Measurements from ENCODE around the gene ABCA5. TPM values are rescaled to one million over a fixed set of nuclear protein-coding genes. Genes with fewer than 3 reads are reported as not detected.
"Not testable (repeated sequence)": the region's sequence is repeated elsewhere in the genome, so short reads cannot be mapped to it uniquely, and the experiment has no call there.

The ABCA5 gene
- total RNA-seq, 2 donors from 2014 or later, result 38.6 to 47.6 TPM

GRCh38 chr17:69314246-69315065, 12.5 kb downstream of the ABCA5 start:
- Mint-ChIP-seq H3K27me3 (no peaks in the 10 kb centered on the region), H3K4me3 (no peak overlapping the region), H3K4me1 (peaks cover 4% of the 10 kb centered on the region), H3K36me3 (ENCODE audit: low read depth) (no peaks in the 10 kb centered on the region), H3K27ac (no peak overlapping the region)
- ATAC-seq (no peak), DNase-seq (no peak)
- H3K9me3 ChIP-seq (ENCODE audit: control insufficient read depth, low read length, poor library complexity, severe bottlenecking), result no peaks in the 10 kb centered on the region

- Mint-ChIP-seq H3K36me3 (ENCODE audit: low read depth) (no peaks in the 10 kb centered on the region), H3K4me1 (no peaks in the 10 kb centered on the region), H3K4me3 (no peak overlapping the region), H3K27ac (no peak overlapping the region), H3K27me3 (no peaks in the 10 kb centered on the region)
- DNase-seq, result no peak
- no peak for ATAC-seq
- no peaks in the 10 kb centered on the region for H3K9me3 ChIP-seq (ENCODE audit: control insufficient read depth, low read length, poor library complexity, severe bottlenecking)
These were observed 21.8 kb downstream of the ABCA5 start for GRCh38 chr17:69305177-69305576.

- Mint-ChIP-seq H3K36me3 (ENCODE audit: low read depth) (peaks cover 2% of the 10 kb centered on the region), H3K27ac (no peak overlapping the region), H3K27me3 (no peaks in the 10 kb centered on the region), H3K4me1 (no peaks in the 10 kb centered on the region), H3K4me3 (no peak overlapping the region)
- DNase-seq (no peak), ATAC-seq (no peak)
- H3K9me3 ChIP-seq (ENCODE audit: control insufficient read depth, low read length, poor library complexity, severe bottlenecking), result no peaks in the 10 kb centered on the region
These were observed 24.3 kb downstream of the ABCA5 start for GRCh38 chr17:69302682-69303081.

DNA sequence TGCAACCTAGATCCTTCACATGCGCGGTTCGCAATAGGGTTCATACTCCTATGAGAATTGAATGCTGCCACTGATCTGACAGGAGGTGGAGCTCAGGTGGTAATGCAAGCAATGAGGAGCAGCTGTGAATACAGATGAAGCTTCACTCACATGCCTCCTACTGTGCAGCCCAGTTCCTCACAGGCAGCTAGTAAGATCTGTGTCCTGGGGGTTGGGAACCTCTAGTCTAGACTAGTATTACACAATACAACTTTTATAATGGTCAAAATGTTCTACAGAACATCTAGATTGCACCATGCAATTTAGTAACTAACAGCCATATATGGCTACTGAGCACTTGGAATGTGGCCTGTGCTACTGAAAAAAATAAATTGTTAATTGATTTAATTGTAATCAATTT, 26.7 kb downstream of the ABCA5 start:
- H3K27me3 Mint-ChIP-seq, result no peaks in the 10 kb centered on the region
- H3K9me3 ChIP-seq (ENCODE audit: control insufficient read depth, low read length, poor library complexity, severe bottlenecking), result no peaks in the 10 kb centered on the region
- ATAC-seq, result no peak

DNA sequence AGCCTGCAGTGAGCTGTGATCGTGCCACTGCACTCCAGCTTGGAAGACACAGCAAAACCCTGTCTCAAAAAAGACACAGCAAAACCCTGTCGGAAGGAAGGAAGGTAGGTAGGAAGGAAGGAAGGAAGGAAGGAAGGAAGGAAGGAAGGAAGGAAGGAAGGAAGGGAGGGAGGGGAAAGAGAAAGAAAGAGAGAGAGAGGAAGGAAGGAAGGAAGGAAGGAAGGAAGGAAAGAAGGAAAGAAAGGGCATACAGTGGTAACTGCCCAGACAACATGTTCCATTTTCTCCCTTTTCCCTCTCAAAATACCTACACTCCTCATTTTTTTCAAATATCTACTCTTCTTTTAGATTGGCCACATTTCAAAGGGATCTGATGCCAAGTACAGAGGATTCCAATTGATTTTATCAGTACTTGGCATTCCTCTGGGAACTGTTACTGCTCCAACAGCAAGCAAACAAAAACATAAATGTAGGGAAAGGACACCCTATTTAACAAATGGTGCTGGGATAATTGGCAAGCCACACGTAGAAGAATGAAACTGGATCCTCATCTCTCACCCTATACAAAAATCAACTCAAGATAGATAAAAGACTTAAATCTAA, 28.7 kb downstream of the ABCA5 start:
- not testable (repeated sequence) for H3K4me1 Mint-ChIP-seq; DNase-seq; H3K9me3 ChIP-seq (ENCODE audit: control insufficient read depth, low read length, poor library complexity, severe bottlenecking); H3K36me3 Mint-ChIP-seq (ENCODE audit: low read depth); H3K4me3 Mint-ChIP-seq; ATAC-seq; H3K27ac Mint-ChIP-seq; H3K27me3 Mint-ChIP-seq

More for the DNA sequence above, 26.7 kb downstream of the ABCA5 start:
- no peaks in the 10 kb centered on the region for H3K4me1 Mint-ChIP-seq
- peaks cover 2% of the 10 kb centered on the region for H3K36me3 Mint-ChIP-seq (ENCODE audit: low read depth)
- no peak for DNase-seq
- no peak overlapping the region for H3K27ac Mint-ChIP-seq
- no peak overlapping the region for H3K4me3 Mint-ChIP-seq

- H3K27ac Mint-ChIP-seq, result peak overlapping the region; percentile 6
- no peak for ATAC-seq
- H3K36me3 Mint-ChIP-seq (ENCODE audit: low read depth), result peaks cover 12% of the 10 kb centered on the region
- H3K9me3 ChIP-seq (ENCODE audit: control insufficient read depth, low read length, poor library complexity, severe bottlenecking), result no peaks in the 10 kb centered on the region
- H3K4me3 Mint-ChIP-seq, result no peak overlapping the region
- no peak for DNase-seq
- no peaks in the 10 kb centered on the region for H3K4me1 Mint-ChIP-seq
- H3K27me3 Mint-ChIP-seq, result no peaks in the 10 kb centered on the region
These were observed 39.8 kb downstream of the ABCA5 start for GRCh38 chr17:69287168-69287567.

DNA sequence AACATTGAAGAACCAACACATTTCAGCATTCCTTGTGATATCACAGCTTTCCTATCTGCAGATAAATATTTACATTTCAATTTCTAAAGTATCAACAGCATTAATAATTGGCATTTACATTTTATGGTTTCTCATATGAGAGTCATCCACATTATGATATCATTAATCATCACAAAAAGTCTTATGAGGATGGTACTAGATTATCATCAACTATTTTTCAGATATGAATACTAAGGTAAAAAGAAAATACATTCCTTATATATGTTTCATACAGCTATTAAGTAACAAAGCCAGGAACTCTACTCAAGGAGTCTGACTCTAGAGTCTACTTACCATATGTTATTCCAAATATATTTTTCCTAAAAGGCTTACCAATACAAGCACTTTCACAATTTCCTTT, 40.7 kb downstream of the ABCA5 start:
- peaks cover 17% of the 10 kb centered on the region for H3K36me3 Mint-ChIP-seq (ENCODE audit: low read depth)
- H3K4me1 Mint-ChIP-seq, result no peaks in the 10 kb centered on the region
- ATAC-seq, result no peak
- H3K27me3 Mint-ChIP-seq, result no peaks in the 10 kb centered on the region
- no peaks in the 10 kb centered on the region for H3K9me3 ChIP-seq (ENCODE audit: control insufficient read depth, low read length, poor library complexity, severe bottlenecking)
- no peak overlapping the region for H3K27ac Mint-ChIP-seq
- H3K4me3 Mint-ChIP-seq, result no peak overlapping the region
- no peak for DNase-seq

DNA sequence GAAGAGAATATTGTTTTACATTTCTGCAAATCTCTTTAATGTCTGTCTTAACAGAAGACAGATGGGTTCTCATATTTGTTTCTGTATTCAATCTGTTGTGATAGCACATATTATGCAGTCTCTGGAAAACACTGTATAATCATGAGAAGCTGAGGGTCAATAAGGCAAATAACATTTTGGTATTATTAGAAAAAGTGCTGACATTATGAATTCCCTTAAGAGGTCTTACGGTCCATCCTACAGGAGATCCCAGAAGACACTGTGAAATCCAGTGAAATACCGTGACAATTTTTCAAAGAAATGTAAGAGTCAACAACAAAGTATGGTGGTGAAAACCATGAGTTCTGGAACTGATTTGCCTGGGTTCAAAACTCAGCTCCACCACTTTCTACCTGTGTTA, 42.3 kb downstream of the ABCA5 start:
- no peaks in the 10 kb centered on the region for H3K4me1 Mint-ChIP-seq
- H3K9me3 ChIP-seq (ENCODE audit: control insufficient read depth, low read length, poor library complexity, severe bottlenecking), result no peaks in the 10 kb centered on the region
- H3K4me3 Mint-ChIP-seq, result no peak overlapping the region
- no peak overlapping the region for H3K27ac Mint-ChIP-seq
- ATAC-seq (no peak), DNase-seq (no peak)
- peaks cover 17% of the 10 kb centered on the region for H3K36me3 Mint-ChIP-seq (ENCODE audit: low read depth)
- no peaks in the 10 kb centered on the region for H3K27me3 Mint-ChIP-seq

DNA sequence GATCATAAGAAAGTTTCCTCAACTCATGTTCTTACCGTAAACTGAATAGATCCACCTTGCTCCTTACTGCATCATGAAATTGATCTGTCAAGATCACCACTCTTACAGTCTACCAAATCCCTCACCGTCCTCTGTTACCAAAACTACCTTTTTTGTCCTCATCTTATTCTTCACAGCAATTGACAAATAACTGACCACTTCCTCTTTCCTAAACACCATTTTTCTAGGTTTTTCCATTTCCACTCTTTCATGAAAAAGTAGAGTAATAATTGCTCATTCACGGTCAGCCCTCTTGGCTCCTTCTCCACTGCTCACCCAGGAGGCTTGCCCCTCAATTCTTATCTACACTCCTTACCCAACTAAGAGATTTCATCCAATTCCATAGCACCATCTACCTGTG, 44.9 kb downstream of the ABCA5 start:
- ATAC-seq, result no peak
- H3K27me3 Mint-ChIP-seq, result no peaks in the 10 kb centered on the region

DNA sequence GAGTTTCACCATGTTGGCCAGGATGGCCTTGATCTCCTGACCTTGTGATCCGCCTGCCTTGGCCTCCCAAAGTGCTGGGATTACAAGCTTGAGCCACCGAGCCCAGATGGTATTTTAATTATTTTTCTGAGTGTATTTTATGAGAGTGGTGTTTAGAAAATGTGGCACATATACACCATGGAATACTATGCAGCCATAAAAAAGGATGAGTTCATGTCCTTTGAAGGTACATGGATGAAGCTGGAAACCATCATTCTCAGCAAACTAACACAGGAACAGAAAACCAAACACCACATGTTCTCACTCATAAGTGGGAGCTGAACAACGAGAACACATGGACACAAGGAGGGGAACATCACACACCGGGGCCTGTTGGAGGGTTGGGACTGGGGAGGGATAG, 50.7 kb downstream of the ABCA5 start:
- ATAC-seq; DNase-seq; H3K27me3 Mint-ChIP-seq; H3K9me3 ChIP-seq (ENCODE audit: control insufficient read depth, low read length, poor library complexity, severe bottlenecking); H3K36me3 Mint-ChIP-seq (ENCODE audit: low read depth); H3K27ac Mint-ChIP-seq; H3K4me1 Mint-ChIP-seq; H3K4me3 Mint-ChIP-seq: not testable (repeated sequence)

More for the DNA sequence above, 44.9 kb downstream of the ABCA5 start:
- no peaks in the 10 kb centered on the region for H3K4me1 Mint-ChIP-seq
- no peak overlapping the region for H3K4me3 Mint-ChIP-seq
- H3K9me3 ChIP-seq (ENCODE audit: control insufficient read depth, low read length, poor library complexity, severe bottlenecking), result no peaks in the 10 kb centered on the region
- DNase-seq, result no peak
- no peak overlapping the region for H3K27ac Mint-ChIP-seq
- peaks cover 15% of the 10 kb centered on the region for H3K36me3 Mint-ChIP-seq (ENCODE audit: low read depth)

DNA sequence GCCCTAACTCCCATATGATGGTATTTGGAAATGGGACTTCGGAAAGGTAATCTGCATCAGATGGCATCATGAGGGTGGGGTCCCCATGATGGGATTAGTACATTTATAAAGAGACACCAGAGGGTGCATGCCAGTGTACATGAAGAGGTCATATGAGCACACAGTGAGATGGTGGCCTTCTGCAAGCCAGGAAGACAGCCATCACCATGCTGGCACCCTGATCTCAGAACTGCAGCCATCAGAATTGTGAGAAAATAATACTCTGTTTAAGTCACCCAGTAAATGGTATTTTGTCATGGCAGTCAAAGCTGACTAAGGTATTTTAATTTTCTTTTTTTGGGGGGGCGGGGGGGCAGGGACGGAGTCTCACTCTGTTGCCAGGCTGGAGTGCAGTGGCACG, 51.2 kb downstream of the ABCA5 start:
- no peaks in the 10 kb centered on the region for H3K9me3 ChIP-seq (ENCODE audit: control insufficient read depth, low read length, poor library complexity, severe bottlenecking)
- ATAC-seq (no peak), DNase-seq (no peak)
- Mint-ChIP-seq H3K4me3 (no peak overlapping the region), H3K27me3 (no peaks in the 10 kb centered on the region), H3K4me1 (no peaks in the 10 kb centered on the region), H3K27ac (no peak overlapping the region), H3K36me3 (ENCODE audit: low read depth) (peaks cover 5% of the 10 kb centered on the region)

DNA sequence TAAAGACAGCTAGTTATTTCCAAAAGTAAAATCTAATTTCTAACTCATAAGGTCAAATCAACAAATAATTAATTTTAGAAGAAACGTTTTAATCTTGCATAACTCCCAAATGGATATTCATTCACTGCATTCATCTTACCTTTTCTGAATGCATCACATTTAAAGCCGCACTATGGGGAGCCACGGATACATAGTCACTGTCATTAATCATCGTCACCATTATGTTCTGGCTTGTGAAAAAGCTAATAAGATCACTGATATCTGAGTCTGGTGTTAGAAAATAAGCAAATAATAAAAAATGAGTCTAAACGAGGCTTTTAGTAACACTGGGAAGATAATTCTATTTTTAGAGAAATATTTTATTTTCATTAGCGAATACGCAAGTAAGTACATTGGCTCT, 55.9 kb downstream of the ABCA5 start:
- no peaks in the 10 kb centered on the region for H3K36me3 Mint-ChIP-seq (ENCODE audit: low read depth)
- DNase-seq, result no peak
- no peak overlapping the region for H3K4me3 Mint-ChIP-seq
- no peaks in the 10 kb centered on the region for H3K9me3 ChIP-seq (ENCODE audit: control insufficient read depth, low read length, poor library complexity, severe bottlenecking)
- ATAC-seq, result no peak
- no peak overlapping the region for H3K27ac Mint-ChIP-seq
- no peaks in the 10 kb centered on the region for H3K27me3 Mint-ChIP-seq
- H3K4me1 Mint-ChIP-seq, result peaks cover 2% of the 10 kb centered on the region

DNA sequence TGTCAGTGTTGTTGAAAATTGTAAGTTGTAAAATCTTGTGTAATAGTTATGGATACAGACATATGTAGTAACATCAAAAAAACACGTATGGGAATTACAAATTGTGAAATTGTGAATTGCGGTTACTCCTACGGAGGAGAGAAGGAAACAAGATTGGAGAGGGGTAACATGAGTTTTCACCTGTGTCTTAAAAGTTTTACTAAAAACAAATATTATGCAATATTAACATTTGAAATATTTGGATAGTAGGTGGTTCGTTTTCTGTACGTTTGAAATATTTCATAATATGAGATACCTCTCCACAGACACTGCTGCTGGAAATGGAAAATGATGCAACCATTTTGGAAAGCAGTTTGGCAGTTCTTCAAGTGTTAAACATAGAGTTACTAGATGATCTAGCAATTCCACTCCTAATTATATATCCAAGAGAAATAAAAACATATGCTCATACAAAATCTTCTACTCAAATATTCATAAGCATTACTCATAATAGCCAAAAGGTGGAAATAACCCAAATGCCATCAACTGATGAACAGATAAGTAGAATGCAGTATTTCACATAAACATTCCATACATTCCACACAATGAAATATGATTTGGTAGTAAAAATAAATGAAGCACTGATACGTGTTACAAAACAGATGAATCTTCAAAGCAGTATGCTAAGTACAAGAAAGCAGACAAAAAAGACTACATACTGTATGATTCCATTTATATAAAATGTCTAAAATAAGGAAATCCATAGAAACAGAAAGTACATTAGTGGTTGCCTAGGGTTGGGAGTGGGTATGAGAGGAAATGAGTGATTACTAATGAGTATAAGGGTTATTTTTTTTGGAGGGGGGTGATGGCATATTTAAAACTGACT, 57.6 kb downstream of the ABCA5 start:
- ATAC-seq, result no peak
- H3K4me1 Mint-ChIP-seq, result peaks cover 2% of the 10 kb centered on the region
- H3K27ac Mint-ChIP-seq, result no peak overlapping the region
- no peaks in the 10 kb centered on the region for H3K9me3 ChIP-seq (ENCODE audit: control insufficient read depth, low read length, poor library complexity, severe bottlenecking)
- no peaks in the 10 kb centered on the region for H3K27me3 Mint-ChIP-seq
- H3K4me3 Mint-ChIP-seq, result no peak overlapping the region
- no peaks in the 10 kb centered on the region for H3K36me3 Mint-ChIP-seq (ENCODE audit: low read depth)
- no peak for DNase-seq

Measured in T-helper 17 cell (primary cell).